Measurements from ENCODE around the gene MBD3. TPM values are rescaled to one million over a fixed set of nuclear protein-coding genes. Genes with fewer than 3 reads are reported as not detected.

Gene MBD3
- total and polyA plus RNA-seq, 2 of the 4 experiments (the other 2 are of a cell fraction), result 42.5 to 66.3 TPM

DNA sequence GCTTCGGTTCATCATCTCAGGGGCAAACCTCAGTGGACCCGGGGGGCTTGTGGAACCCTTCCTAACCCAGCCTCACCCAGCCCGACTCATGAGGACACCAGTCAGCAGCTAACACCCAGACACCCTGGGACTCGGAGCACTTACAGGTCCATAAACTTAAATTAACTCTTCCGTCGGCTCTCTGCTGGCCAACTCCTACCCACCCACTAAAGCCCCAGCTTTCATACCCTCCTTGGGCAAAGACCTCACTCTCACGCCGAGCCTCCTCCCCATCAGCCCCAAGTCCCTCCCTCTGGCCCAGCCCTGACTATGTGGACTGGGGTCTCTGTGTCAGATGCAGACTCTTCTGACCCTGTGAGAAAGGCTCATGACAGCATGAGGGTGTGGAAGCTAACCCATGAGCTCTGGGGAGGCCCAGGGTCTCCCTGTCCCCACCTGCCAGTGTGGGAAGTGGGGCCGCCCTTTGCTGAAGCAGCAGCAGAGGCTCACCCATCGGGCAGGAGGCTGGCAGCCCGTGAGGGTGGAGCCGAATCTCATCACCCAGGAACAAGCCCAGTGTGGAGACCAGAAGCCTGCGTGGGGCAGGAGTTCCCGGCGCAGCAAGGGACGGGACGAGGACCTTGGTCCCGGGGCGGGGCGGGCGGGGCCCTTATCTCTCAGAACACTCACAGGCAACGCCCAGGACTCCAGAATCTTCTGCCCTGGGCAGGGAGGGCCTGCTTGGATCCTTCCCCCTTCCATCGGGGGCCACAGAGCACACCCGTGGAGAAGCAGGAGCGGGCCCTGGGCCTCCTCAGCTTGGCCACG lies 40.0 kb upstream of the MBD3 start:
- no TSS peak for BruUV-seq (replicated peaks)
- TF ChIP-seq MAFK (IDR thresholded peaks at IDR 0.05; ENCODE audit: low read depth, low read length) (no peak), CEBPB (IDR thresholded peaks at IDR 0.05; ENCODE audit: low read depth, low read length) (no peak), RAD21 (IDR thresholded peaks at IDR 0.05; ENCODE audit: low read length) (no peak), RFX5 (IDR thresholded peaks at IDR 0.05; ENCODE audit: low read depth, low read length) (no peak), FOS (IDR thresholded peaks at IDR 0.05; ENCODE audit: low read depth, low read length) (no peak), MAZ (IDR thresholded peaks at IDR 0.05; ENCODE audit: borderline replicate concordance, low read depth, low read length) (no peak), MXI1 (IDR thresholded peaks at IDR 0.05; ENCODE audit: borderline replicate concordance, low read depth, low read length) (no peak), SMC3 (IDR thresholded peaks at IDR 0.05; ENCODE audit: low read depth, low read length) (no peak), POLR2A (IDR thresholded peaks at IDR 0.05; ENCODE audit: low read depth, low read length) (no peak), NFE2L2 (IDR thresholded peaks at IDR 0.05; ENCODE audit: low read depth, low read length) (no peak), RCOR1 (IDR thresholded peaks at IDR 0.05; ENCODE audit: insufficient replicate concordance, low read length) (no peak), CHD1 (IDR thresholded peaks at IDR 0.05; ENCODE audit: low read depth, low read length) (no peak)
- TF ChIP-seq, protein P1, sequence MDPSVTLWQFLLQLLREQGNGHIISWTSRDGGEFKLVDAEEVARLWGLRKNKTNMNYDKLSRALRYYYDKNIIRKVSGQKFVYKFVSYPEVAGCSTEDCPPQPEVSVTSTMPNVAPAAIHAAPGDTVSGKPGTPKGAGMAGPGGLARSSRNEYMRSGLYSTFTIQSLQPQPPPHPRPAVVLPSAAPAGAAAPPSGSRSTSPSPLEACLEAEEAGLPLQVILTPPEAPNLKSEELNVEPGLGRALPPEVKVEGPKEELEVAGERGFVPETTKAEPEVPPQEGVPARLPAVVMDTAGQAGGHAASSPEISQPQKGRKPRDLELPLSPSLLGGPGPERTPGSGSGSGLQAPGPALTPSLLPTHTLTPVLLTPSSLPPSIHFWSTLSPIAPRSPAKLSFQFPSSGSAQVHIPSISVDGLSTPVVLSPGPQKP (IDR thresholded peaks at IDR 0.05; ENCODE audit: borderline replicate concordance, low read depth, low read length), result no peak
- TF ChIP-seq, protein P2, sequence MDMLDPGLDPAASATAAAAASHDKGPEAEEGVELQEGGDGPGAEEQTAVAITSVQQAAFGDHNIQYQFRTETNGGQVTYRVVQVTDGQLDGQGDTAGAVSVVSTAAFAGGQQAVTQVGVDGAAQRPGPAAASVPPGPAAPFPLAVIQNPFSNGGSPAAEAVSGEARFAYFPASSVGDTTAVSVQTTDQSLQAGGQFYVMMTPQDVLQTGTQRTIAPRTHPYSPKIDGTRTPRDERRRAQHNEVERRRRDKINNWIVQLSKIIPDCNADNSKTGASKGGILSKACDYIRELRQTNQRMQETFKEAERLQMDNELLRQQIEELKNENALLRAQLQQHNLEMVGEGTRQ (IDR thresholded peaks at IDR 0.05; ENCODE audit: low read depth, low read length), result no peak
- TF ChIP-seq, protein P3, sequence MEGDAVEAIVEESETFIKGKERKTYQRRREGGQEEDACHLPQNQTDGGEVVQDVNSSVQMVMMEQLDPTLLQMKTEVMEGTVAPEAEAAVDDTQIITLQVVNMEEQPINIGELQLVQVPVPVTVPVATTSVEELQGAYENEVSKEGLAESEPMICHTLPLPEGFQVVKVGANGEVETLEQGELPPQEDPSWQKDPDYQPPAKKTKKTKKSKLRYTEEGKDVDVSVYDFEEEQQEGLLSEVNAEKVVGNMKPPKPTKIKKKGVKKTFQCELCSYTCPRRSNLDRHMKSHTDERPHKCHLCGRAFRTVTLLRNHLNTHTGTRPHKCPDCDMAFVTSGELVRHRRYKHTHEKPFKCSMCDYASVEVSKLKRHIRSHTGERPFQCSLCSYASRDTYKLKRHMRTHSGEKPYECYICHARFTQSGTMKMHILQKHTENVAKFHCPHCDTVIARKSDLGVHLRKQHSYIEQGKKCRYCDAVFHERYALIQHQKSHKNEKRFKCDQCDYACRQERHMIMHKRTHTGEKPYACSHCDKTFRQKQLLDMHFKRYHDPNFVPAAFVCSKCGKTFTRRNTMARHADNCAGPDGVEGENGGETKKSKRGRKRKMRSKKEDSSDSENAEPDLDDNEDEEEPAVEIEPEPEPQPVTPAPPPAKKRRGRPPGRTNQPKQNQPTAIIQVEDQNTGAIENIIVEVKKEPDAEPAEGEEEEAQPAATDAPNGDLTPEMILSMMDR (conservative IDR thresholded peaks at IDR 0.05; ENCODE audit: low read depth, low read length), result no peak

More for the DNA sequence above, 40.0 kb upstream of the MBD3 start:
- WGBS, 2 experiments (ENCODE audit: extremely low coverage in 2 of 2, insufficient read length in 1 of 2), result 100% methylated on average over 6 of the region's 26 CpGs; no CpG with 5 or more reads in 1 of the 2 experiments
- Histone ChIP-seq H4K8ac (ENCODE audit: low read depth in 2 of 2, low read length in 2 of 2) (no peak overlapping the region), H4K20me1 (ENCODE audit: insufficient read depth, low read length) (peaks cover 43% of the 10 kb centered on the region), H4K91ac (ENCODE audit: insufficient read depth, low read depth, low read length) (no peak overlapping the region), H3K4me1 (ENCODE audit: control insufficient read depth, insufficient read depth, low read length) (no peaks in the 10 kb centered on the region), H2AFZ (replicated peaks; ENCODE audit: low read length, poor library complexity) (no peak overlapping the region), H3K9me3 (ENCODE audit: control insufficient read depth, insufficient read depth, low read length) (peaks cover 2% of the 10 kb centered on the region; the same call in 1 of the 2 replicates), H2BK20ac (ENCODE audit: low read depth, low read length) (no peak overlapping the region), H2AK5ac (ENCODE audit: low read depth, low read length) (no peak overlapping the region), H3K56ac (ENCODE audit: extremely low read depth, insufficient read depth, low read length) (no peak overlapping the region), H3K9ac (ENCODE audit: low read depth, low read length) (no peak overlapping the region), H3K9me1 (ENCODE audit: insufficient read depth, low read length) (no peaks in the 10 kb centered on the region), H3K27me3 (ENCODE audit: control insufficient read depth, insufficient read depth, low read length) (no peaks in the 10 kb centered on the region), H3K4me2 (ENCODE audit: low read depth, low read length) (no peak overlapping the region), H2AK9ac (replicated peaks; ENCODE audit: low read depth, low read length, poor library complexity) (no peak overlapping the region), H3K14ac (replicated peaks; ENCODE audit: low read depth, low read length) (no peak overlapping the region), H3K36me3 (ENCODE audit: control insufficient read depth, insufficient read depth, low read length) (peaks cover 47% of the 10 kb centered on the region), H3K18ac (ENCODE audit: low read depth, low read length) (no peak overlapping the region), H3K4ac (ENCODE audit: low read depth, low read length) (no peak overlapping the region), H2BK120ac (ENCODE audit: low read depth, low read length) (no peak overlapping the region), H3K27ac (ENCODE audit: insufficient read depth, low read length) (no peak overlapping the region), H3K79me1 (ENCODE audit: low read depth in 1 of 2, low read length in 2 of 2) (peaks cover 0 to 53% of the 10 kb centered on the region in 2 experiments; a peak in 3 of 4 replicates), H2BK15ac (ENCODE audit: low read depth, low read length) (no peak overlapping the region), H4K5ac (ENCODE audit: low read depth, low read length) (no peak overlapping the region), H3K23ac (ENCODE audit: low read depth, low read length) (no peak overlapping the region), H2BK5ac (ENCODE audit: low read depth, low read length, poor library complexity, severe bottlenecking) (no peak overlapping the region), H3K4me3 (ENCODE audit: insufficient read depth, low read depth, low read length) (no peak overlapping the region)
- no peak for ATAC-seq (ENCODE audit: low read depth)
- CTCF ChIA-PET, result no interaction called here
- dilution Hi-C loops (cut with HindIII; ENCODE audit: low sequenced_read_pairs, unreplicated experiment) (no loop called here), intact Hi-C loops (cut with micrococcal nuclease) (no loop called here), in situ Hi-C loops (cut with MboI; ENCODE audit: low sequenced_read_pairs) (no loop called here)
- POLR2A ChIA-PET (ENCODE audit: unreplicated experiment), result no interaction called here
- no peak for DNase-seq
